Measurements from ENCODE around the gene SLC22A23.

SLC22A23 gene

GRCh38 chr6:3290149-3290930, 166.5 kb downstream of the SLC22A23 start:
- H3K4me1 ChIP-seq (ENCODE audit: control insufficient read depth in 1 of 2, insufficient read depth in 2 of 2, low read length in 2 of 2), result peaks cover under 1 to 1% of the 10 kb centered on the region in 2 donors
- peaks cover 42 to 83% of the 10 kb centered on the region in 2 donors for H3K36me3 ChIP-seq (ENCODE audit: control insufficient read depth in 1 of 2, insufficient read depth in 2 of 2, low read length in 2 of 2)
- H3K9ac ChIP-seq (ENCODE audit: low read depth in 1 of 2, low read length in 2 of 2), result no peak overlapping the region
- no peaks in the 10 kb centered on the region for H3K27me3 ChIP-seq (ENCODE audit: control insufficient read depth in 1 of 2, insufficient read depth in 2 of 2, low read length in 2 of 2)
- no peak overlapping the region for H3K4me3 ChIP-seq (ENCODE audit: low read depth in 1 of 2, low read length in 2 of 2)
- no peak overlapping the region for H3K27ac ChIP-seq (ENCODE audit: low read depth, low read length)
- H3K9me3 ChIP-seq (ENCODE audit: control insufficient read depth in 1 of 2, low read length in 2 of 2), result no peaks in the 10 kb centered on the region

- H3K27me3 ChIP-seq (ENCODE audit: control insufficient read depth in 1 of 2, insufficient read depth in 2 of 2, low read length in 2 of 2), result no peaks in the 10 kb centered on the region
- no peaks in the 10 kb centered on the region for H3K4me1 ChIP-seq (ENCODE audit: control insufficient read depth in 1 of 2, insufficient read depth in 2 of 2, low read length in 2 of 2)
- H3K4me3 ChIP-seq (ENCODE audit: low read depth in 1 of 2, low read length in 2 of 2), result no peak overlapping the region
- H3K27ac ChIP-seq (ENCODE audit: low read depth, low read length), result no peak overlapping the region
- H3K9me3 ChIP-seq (ENCODE audit: control insufficient read depth in 1 of 2, low read length in 2 of 2), result no peaks in the 10 kb centered on the region
- no peak overlapping the region for H3K9ac ChIP-seq (ENCODE audit: low read depth in 1 of 2, low read length in 2 of 2)
- peaks cover 35 to 82% of the 10 kb centered on the region in 2 donors for H3K36me3 ChIP-seq (ENCODE audit: control insufficient read depth in 1 of 2, insufficient read depth in 2 of 2, low read length in 2 of 2)
Measured at GRCh38 chr6:3289664-3290055, 167.2 kb downstream of the SLC22A23 start.

- H3K4me1 ChIP-seq (ENCODE audit: control insufficient read depth in 1 of 2, insufficient read depth in 2 of 2, low read length in 2 of 2), result no peaks in the 10 kb centered on the region
- no peak overlapping the region for H3K9ac ChIP-seq (ENCODE audit: low read depth in 1 of 2, low read length in 2 of 2)
- no peaks in the 10 kb centered on the region for H3K27me3 ChIP-seq (ENCODE audit: control insufficient read depth in 1 of 2, insufficient read depth in 2 of 2, low read length in 2 of 2)
- no peak overlapping the region for H3K27ac ChIP-seq (ENCODE audit: low read depth, low read length)
- H3K4me3 ChIP-seq (ENCODE audit: low read depth in 1 of 2, low read length in 2 of 2), result no peak overlapping the region
- peaks cover 33 to 82% of the 10 kb centered on the region in 2 donors for H3K36me3 ChIP-seq (ENCODE audit: control insufficient read depth in 1 of 2, insufficient read depth in 2 of 2, low read length in 2 of 2)
- H3K9me3 ChIP-seq (ENCODE audit: control insufficient read depth in 1 of 2, low read length in 2 of 2), result no peaks in the 10 kb centered on the region
Measured at GRCh38 chr6:3288711-3289663, 167.9 kb downstream of the SLC22A23 start.

- Histone ChIP-seq H3K4me1 (ENCODE audit: control insufficient read depth in 1 of 2, insufficient read depth in 2 of 2, low read length in 2 of 2) (no peaks in the 10 kb centered on the region), H3K9ac (ENCODE audit: low read depth in 1 of 2, low read length in 2 of 2) (no peak overlapping the region), H3K4me3 (ENCODE audit: low read depth in 1 of 2, low read length in 2 of 2) (no peak overlapping the region), H3K9me3 (ENCODE audit: control insufficient read depth in 1 of 2, low read length in 2 of 2) (no peaks in the 10 kb centered on the region), H3K27me3 (ENCODE audit: control insufficient read depth in 1 of 2, insufficient read depth in 2 of 2, low read length in 2 of 2) (no peaks in the 10 kb centered on the region), H3K36me3 (ENCODE audit: control insufficient read depth in 1 of 2, insufficient read depth in 2 of 2, low read length in 2 of 2) (peaks cover 33 to 81% of the 10 kb centered on the region in 2 donors), H3K27ac (ENCODE audit: low read depth, low read length) (no peak overlapping the region)
Measured at GRCh38 chr6:3287976-3288707, 168.7 kb downstream of the SLC22A23 start.

GRCh38 chr6:3287308-3287707, 169.5 kb downstream of the SLC22A23 start:
- H3K9me3 ChIP-seq (ENCODE audit: control insufficient read depth in 1 of 2, low read length in 2 of 2), result no peaks in the 10 kb centered on the region
- no peaks in the 10 kb centered on the region for H3K27me3 ChIP-seq (ENCODE audit: control insufficient read depth in 1 of 2, insufficient read depth in 2 of 2, low read length in 2 of 2)
- no peak overlapping the region for H3K27ac ChIP-seq (ENCODE audit: low read depth, low read length)
- H3K36me3 ChIP-seq (ENCODE audit: control insufficient read depth in 1 of 2, insufficient read depth in 2 of 2, low read length in 2 of 2), result peaks cover 33 to 76% of the 10 kb centered on the region in 2 donors
- no peak overlapping the region for H3K9ac ChIP-seq (ENCODE audit: low read depth in 1 of 2, low read length in 2 of 2)
- no peaks in the 10 kb centered on the region for H3K4me1 ChIP-seq (ENCODE audit: control insufficient read depth in 1 of 2, insufficient read depth in 2 of 2, low read length in 2 of 2)
- H3K4me3 ChIP-seq (ENCODE audit: low read depth in 1 of 2, low read length in 2 of 2), result no peak overlapping the region

- H3K36me3 ChIP-seq (ENCODE audit: control insufficient read depth in 1 of 2, insufficient read depth in 2 of 2, low read length in 2 of 2), result peaks cover 38 to 79% of the 10 kb centered on the region in 2 donors
- H3K27me3 ChIP-seq (ENCODE audit: control insufficient read depth in 1 of 2, insufficient read depth in 2 of 2, low read length in 2 of 2), result no peaks in the 10 kb centered on the region
- no peak overlapping the region for H3K27ac ChIP-seq (ENCODE audit: low read depth, low read length)
- H3K9ac ChIP-seq (ENCODE audit: low read depth in 1 of 2, low read length in 2 of 2), result no peak overlapping the region
- no peaks in the 10 kb centered on the region for H3K4me1 ChIP-seq (ENCODE audit: control insufficient read depth in 1 of 2, insufficient read depth in 2 of 2, low read length in 2 of 2)
- no peak overlapping the region for H3K4me3 ChIP-seq (ENCODE audit: low read depth in 1 of 2, low read length in 2 of 2)
- no peaks in the 10 kb centered on the region for H3K9me3 ChIP-seq (ENCODE audit: control insufficient read depth in 1 of 2, low read length in 2 of 2)
Measured at GRCh38 chr6:3286641-3287171, 170.1 kb downstream of the SLC22A23 start.

GRCh38 chr6:3285732-3286131, 171.1 kb downstream of the SLC22A23 start:
- no peak overlapping the region for H3K27ac ChIP-seq (ENCODE audit: low read depth, low read length)
- no peak overlapping the region for H3K4me3 ChIP-seq (ENCODE audit: low read depth in 1 of 2, low read length in 2 of 2)
- H3K36me3 ChIP-seq (ENCODE audit: control insufficient read depth in 1 of 2, insufficient read depth in 2 of 2, low read length in 2 of 2), result peaks cover 29 to 82% of the 10 kb centered on the region in 2 donors
- no peaks in the 10 kb centered on the region for H3K9me3 ChIP-seq (ENCODE audit: control insufficient read depth in 1 of 2, low read length in 2 of 2)
- no peaks in the 10 kb centered on the region for H3K4me1 ChIP-seq (ENCODE audit: control insufficient read depth in 1 of 2, insufficient read depth in 2 of 2, low read length in 2 of 2)
- H3K9ac ChIP-seq (ENCODE audit: low read depth in 1 of 2, low read length in 2 of 2), result no peak overlapping the region
- H3K27me3 ChIP-seq (ENCODE audit: control insufficient read depth in 1 of 2, insufficient read depth in 2 of 2, low read length in 2 of 2), result no peaks in the 10 kb centered on the region

GRCh38 chr6:3285049-3285639, 171.7 kb downstream of the SLC22A23 start:
- Histone ChIP-seq H3K27ac (ENCODE audit: low read depth, low read length) (no peak overlapping the region), H3K9me3 (ENCODE audit: control insufficient read depth in 1 of 2, low read length in 2 of 2) (no peaks in the 10 kb centered on the region), H3K27me3 (ENCODE audit: control insufficient read depth in 1 of 2, insufficient read depth in 2 of 2, low read length in 2 of 2) (no peaks in the 10 kb centered on the region), H3K36me3 (ENCODE audit: control insufficient read depth in 1 of 2, insufficient read depth in 2 of 2, low read length in 2 of 2) (peaks cover 24 to 77% of the 10 kb centered on the region in 2 donors), H3K9ac (ENCODE audit: low read depth in 1 of 2, low read length in 2 of 2) (no peak overlapping the region), H3K4me3 (ENCODE audit: low read depth in 1 of 2, low read length in 2 of 2) (no peak overlapping the region), H3K4me1 (ENCODE audit: control insufficient read depth in 1 of 2, insufficient read depth in 2 of 2, low read length in 2 of 2) (no peaks in the 10 kb centered on the region)

GRCh38 chr6:3284436-3284876, 172.4 kb downstream of the SLC22A23 start:
- Histone ChIP-seq H3K4me3 (ENCODE audit: low read depth in 1 of 2, low read length in 2 of 2) (no peak overlapping the region), H3K9me3 (ENCODE audit: control insufficient read depth in 1 of 2, low read length in 2 of 2) (no peaks in the 10 kb centered on the region), H3K27ac (ENCODE audit: low read depth, low read length) (no peak overlapping the region), H3K9ac (ENCODE audit: low read depth in 1 of 2, low read length in 2 of 2) (no peak overlapping the region), H3K36me3 (ENCODE audit: control insufficient read depth in 1 of 2, insufficient read depth in 2 of 2, low read length in 2 of 2) (peaks cover 20 to 75% of the 10 kb centered on the region in 2 donors), H3K4me1 (ENCODE audit: control insufficient read depth in 1 of 2, insufficient read depth in 2 of 2, low read length in 2 of 2) (no peaks in the 10 kb centered on the region), H3K27me3 (ENCODE audit: control insufficient read depth in 1 of 2, insufficient read depth in 2 of 2, low read length in 2 of 2) (no peaks in the 10 kb centered on the region)
